Measurements from ENCODE around the gene SLC38A2.

DNA sequence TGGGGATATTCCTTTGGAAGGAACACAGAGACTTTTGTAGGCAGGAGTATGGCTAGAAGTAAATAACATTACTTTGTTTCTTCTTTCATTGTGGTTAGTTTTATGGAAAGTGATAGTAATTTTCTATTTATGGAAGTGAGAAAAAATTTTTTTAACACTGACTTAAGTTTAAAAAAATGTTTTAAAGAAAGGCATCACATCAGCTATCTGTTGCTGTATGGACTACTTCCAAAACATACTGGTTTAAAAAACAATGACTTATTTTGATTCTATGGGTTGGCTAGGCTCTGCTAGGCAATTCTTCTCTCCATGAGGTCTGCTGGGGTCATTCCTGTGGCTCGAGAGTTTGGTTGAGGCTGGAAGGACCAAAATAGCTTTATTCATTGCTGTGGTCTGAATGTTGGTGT lies 31.7 kb upstream of the SLC38A2 start:
- TF ChIP-seq POLR2A (IDR thresholded peaks at IDR 0.05; ENCODE audit: low read length): no peak
- no peak for TF ChIP-seq GATA1 (IDR thresholded peaks at IDR 0.05; ENCODE audit: low read depth, low read length)
